ENCODE results near the gene GRIA4.

GRIA4 gene

GRCh38 chr11:105937738-105938137 lies 327.9 kb downstream of the GRIA4 start:
- CTCF ChIA-PET, result no interaction called here
- DNase-seq, result no peak
- Mint-ChIP-seq H3K27ac (no peak overlapping the region), H3K27me3 (no peaks in the 10 kb centered on the region), H3K9me3 (no peaks in the 10 kb centered on the region), H3K36me3 (no peaks in the 10 kb centered on the region), H3K4me3 (no peak overlapping the region), H3K4me1 (no peaks in the 10 kb centered on the region)

DNA sequence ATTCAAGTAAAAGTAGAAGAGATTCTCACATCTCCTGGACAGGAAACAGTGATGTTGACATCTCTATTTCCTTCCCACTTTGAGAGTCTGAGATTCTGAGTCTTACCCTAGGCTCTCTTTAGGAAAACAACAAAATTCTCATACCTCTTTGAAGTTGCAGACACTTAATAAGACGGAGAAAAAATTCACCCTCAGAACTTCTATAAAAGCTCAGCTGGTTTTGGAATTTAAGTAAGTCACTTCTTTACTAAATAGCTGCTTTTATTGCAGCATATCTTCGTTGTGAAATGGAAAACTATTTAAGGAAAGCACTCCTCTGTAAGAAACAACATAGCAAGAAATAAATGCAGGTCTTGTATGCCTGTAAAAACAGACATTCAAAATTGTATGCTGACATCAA lies 333.0 kb downstream of the GRIA4 start:
- H3K4me3 Mint-ChIP-seq, result no peak overlapping the region
- no peak overlapping the region for H3K27ac Mint-ChIP-seq
- no peaks in the 10 kb centered on the region for H3K4me1 Mint-ChIP-seq
- CTCF ChIA-PET, result no interaction called here
- no peaks in the 10 kb centered on the region for H3K27me3 Mint-ChIP-seq
- no peaks in the 10 kb centered on the region for H3K36me3 Mint-ChIP-seq
- DNase-seq, result no peak
- H3K9me3 Mint-ChIP-seq, result no peaks in the 10 kb centered on the region

DNA sequence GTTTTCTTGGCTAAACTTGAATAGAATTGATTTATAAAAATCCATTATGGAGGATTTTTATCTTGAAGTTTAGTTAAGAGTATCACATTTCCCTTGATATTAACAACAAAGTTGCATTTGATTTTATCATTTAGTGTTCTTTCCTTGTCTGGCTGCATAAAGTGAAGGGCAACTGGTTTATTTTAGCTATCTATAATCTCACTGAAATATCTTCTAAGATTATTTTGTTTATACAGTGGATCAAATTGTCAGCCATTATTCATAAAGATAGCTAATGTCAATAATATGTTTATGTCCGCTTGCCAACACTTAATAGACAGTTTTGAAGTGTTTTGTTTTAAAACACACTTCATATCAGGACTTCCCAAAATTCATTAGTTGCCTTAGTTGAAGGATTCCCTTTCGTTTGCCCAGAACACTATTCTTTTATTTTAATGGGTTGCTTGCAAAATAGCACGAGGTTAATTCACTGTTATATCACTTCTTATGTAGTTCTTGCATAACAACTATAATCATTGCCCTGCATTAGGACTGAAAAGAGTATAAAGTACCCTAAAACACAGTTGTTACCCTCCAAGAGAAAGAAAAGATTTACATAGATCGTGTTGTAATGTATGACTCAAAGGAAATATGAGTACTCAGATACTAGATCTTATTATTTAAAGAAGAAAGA lies 339.2 kb downstream of the GRIA4 start:
- no peak overlapping the region for H3K4me3 Mint-ChIP-seq
- CTCF ChIA-PET, result no interaction called here
- no peaks in the 10 kb centered on the region for H3K9me3 Mint-ChIP-seq
- no peaks in the 10 kb centered on the region for H3K27me3 Mint-ChIP-seq
- no peak for DNase-seq
- H3K27ac Mint-ChIP-seq, result no peak overlapping the region
- H3K36me3 Mint-ChIP-seq, result no peaks in the 10 kb centered on the region
- no peaks in the 10 kb centered on the region for H3K4me1 Mint-ChIP-seq

GRCh38 chr11:105953886-105954285 lies 344.0 kb downstream of the GRIA4 start:
- CTCF ChIA-PET, result no interaction called here
- H3K4me1 Mint-ChIP-seq, result no peaks in the 10 kb centered on the region

DNA sequence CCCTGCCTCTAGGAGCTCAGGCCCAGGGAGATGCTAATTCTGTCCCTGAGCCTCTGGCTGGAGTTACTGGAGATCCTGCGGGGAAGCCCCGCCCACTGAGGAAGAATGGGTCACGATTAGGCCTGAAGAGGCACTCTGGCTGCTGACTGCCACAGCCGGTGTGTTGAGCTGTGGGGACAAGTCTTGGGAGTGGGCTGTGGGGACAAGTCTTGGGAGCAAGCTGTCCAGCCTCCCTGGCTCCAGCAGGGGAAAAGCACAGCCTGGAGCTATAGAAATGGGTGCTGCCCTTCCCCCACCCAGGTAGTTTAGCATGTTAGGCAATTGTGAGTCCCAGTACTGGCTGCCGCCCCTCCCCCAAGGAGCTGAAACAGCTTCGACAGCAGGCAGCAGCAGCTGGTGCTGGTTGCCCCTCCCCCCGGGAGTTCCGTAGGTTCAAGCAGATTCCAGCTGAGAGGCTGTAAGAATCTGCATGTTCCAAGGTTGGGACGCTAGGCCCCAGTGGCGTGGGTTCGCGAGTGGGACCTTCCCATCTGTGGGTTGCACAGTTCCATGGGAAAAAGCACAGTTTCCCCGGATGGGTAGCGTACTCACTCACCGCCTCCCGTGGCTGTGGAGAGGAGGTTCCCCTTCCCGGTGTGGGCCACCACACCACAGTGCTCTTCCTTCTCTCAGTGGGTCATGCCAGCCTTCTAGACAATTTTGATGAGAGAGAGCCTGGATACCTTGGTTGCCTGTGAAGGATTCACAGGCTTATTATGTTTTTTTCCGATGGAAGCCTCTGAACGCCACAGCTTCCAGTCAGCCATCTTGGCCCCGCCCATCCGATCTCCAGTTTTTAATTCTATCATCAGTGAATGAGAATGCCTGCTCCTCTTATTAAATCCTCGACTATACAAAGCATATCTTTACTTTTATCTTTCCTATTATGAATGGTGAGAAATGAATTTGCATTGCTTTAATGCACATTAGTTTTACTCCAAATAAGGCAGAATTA lies 350.7 kb downstream of the GRIA4 start:
- no peak for DNase-seq
- Mint-ChIP-seq H3K27me3 (no peaks in the 10 kb centered on the region), H3K4me3 (no peak overlapping the region), H3K27ac (no peak overlapping the region), H3K36me3 (no peaks in the 10 kb centered on the region), H3K9me3 (peaks cover 2% of the 10 kb centered on the region), H3K4me1 (no peaks in the 10 kb centered on the region)
- CTCF ChIA-PET, result no interaction called here

More at GRCh38 chr11:105953886-105954285, 344.0 kb downstream of the GRIA4 start:
- Mint-ChIP-seq H3K9me3 (peaks cover 2% of the 10 kb centered on the region), H3K4me3 (no peak overlapping the region), H3K27me3 (no peaks in the 10 kb centered on the region), H3K36me3 (no peaks in the 10 kb centered on the region), H3K27ac (no peak overlapping the region)
- DNase-seq, result no peak

GRCh38 chr11:105968021-105968697 lies 358.3 kb downstream of the GRIA4 start:
- Mint-ChIP-seq H3K4me1 (no peaks in the 10 kb centered on the region), H3K9me3 (no peaks in the 10 kb centered on the region), H3K27ac (no peak overlapping the region), H3K27me3 (no peaks in the 10 kb centered on the region), H3K36me3 (no peaks in the 10 kb centered on the region), H3K4me3 (no peak overlapping the region)
- DNase-seq, result no peak
- CTCF ChIA-PET, result no interaction called here

GRCh38 chr11:105969756-105970155 lies 359.9 kb downstream of the GRIA4 start:
- CTCF ChIA-PET, result no interaction called here
- H3K4me1 Mint-ChIP-seq, result no peaks in the 10 kb centered on the region
- H3K27ac Mint-ChIP-seq, result no peak overlapping the region
- DNase-seq, result no peak
- H3K27me3 Mint-ChIP-seq, result no peaks in the 10 kb centered on the region
- H3K4me3 Mint-ChIP-seq, result no peak overlapping the region
- H3K36me3 Mint-ChIP-seq, result no peaks in the 10 kb centered on the region
- no peaks in the 10 kb centered on the region for H3K9me3 Mint-ChIP-seq

GRCh38 chr11:105975128-105975527 lies 365.3 kb downstream of the GRIA4 start:
- Mint-ChIP-seq H3K27me3 (no peaks in the 10 kb centered on the region), H3K36me3 (no peaks in the 10 kb centered on the region), H3K9me3 (no peaks in the 10 kb centered on the region), H3K4me1 (no peaks in the 10 kb centered on the region), H3K27ac (no peak overlapping the region), H3K4me3 (no peak overlapping the region)
- CTCF ChIA-PET, result no interaction called here
- no peak for DNase-seq

DNA sequence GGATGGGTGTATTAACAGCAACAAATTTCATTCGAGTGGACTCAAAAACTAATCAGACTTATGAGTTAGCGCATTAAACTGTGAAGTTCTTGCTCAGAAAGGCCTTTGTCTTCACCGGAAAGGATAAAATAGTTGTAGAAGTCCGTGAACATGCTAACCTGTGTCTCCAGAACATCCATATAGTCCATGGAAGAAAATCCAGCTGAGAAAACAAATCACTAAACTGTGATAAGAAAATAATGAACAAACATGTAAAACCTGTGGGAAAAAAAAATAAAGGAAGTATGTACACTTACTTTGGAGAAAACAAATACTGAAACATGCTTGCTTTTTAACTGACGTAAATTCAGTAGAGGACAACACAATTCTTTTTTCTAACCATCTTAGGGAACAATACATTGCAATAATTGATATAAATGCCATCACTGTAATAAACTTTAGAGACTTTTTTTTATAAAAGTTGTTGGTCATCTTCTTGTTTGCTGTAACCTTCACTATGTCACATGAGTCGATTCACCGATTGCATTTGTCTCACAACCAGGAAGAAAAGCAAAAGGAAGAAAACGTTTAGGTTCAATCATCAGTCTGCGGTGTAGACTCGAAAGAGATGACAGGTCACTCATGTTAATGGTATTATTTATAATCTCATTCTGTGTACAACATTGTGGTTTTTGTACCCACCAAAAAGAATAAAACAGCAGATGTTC lies 370.3 kb downstream of the GRIA4 start:
- Mint-ChIP-seq H3K36me3 (no peaks in the 10 kb centered on the region), H3K27me3 (no peaks in the 10 kb centered on the region), H3K4me3 (no peak overlapping the region), H3K27ac (no peak overlapping the region), H3K4me1 (no peaks in the 10 kb centered on the region), H3K9me3 (no peaks in the 10 kb centered on the region)
- CTCF ChIA-PET, result no interaction called here
- DNase-seq, result no peak

DNA sequence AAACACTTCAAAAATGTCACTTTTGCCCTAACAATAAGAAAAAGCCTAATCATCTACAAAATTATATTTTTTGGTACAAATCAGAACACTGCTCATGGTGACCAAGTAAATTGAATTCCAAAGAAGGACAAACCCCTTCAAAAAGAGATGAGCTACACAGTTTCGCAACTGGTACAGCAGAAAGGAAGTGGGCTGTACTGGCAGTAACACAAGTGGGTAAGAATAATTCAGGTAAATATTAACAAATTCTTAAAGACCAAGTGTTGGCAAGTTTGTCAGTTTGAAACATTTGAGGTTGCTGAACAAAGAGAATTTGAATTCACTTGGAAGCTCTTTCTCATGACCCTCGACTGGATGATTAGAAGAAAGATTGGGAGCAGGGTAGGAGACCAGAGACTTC lies 376.7 kb downstream of the GRIA4 start:
- H3K9me3 Mint-ChIP-seq, result no peaks in the 10 kb centered on the region
- CTCF ChIA-PET, result no interaction called here

DNA sequence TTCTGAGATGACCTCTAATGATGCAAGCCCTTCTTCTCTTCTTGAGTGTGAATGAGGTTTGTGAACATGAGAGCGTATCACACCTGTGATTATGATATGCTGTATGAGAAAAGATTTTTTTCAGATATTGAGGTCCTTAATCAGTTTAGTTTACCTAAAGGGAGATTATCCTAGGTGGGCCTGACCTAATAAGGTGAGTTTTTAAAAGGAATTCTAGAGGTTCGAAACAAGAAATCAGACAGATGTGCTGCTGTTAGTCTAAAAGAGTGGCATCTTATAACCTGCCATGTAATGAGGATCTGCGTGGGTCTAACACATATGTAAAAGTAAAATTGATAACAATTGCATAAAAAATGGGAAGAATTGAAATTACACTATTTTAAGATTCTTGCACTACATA lies 378.3 kb downstream of the GRIA4 start:
- Mint-ChIP-seq H3K36me3 (no peaks in the 10 kb centered on the region), H3K9me3 (no peaks in the 10 kb centered on the region), H3K4me3 (no peak overlapping the region), H3K27ac (no peak overlapping the region), H3K4me1 (no peaks in the 10 kb centered on the region), H3K27me3 (no peaks in the 10 kb centered on the region)
- CTCF ChIA-PET, result no interaction called here
- no peak for DNase-seq

More for the DNA sequence above, 376.7 kb downstream of the GRIA4 start:
- H3K27me3 Mint-ChIP-seq, result no peaks in the 10 kb centered on the region
- H3K27ac Mint-ChIP-seq, result no peak overlapping the region
- no peaks in the 10 kb centered on the region for H3K36me3 Mint-ChIP-seq
- DNase-seq, result no peak
- no peaks in the 10 kb centered on the region for H3K4me1 Mint-ChIP-seq
- H3K4me3 Mint-ChIP-seq, result no peak overlapping the region

GRCh38 chr11:105989124-105989523 lies 379.3 kb downstream of the GRIA4 start:
- Mint-ChIP-seq H3K9me3 (peaks cover 3% of the 10 kb centered on the region), H3K36me3 (peaks cover 3% of the 10 kb centered on the region), H3K27me3 (no peaks in the 10 kb centered on the region), H3K4me3 (no peak overlapping the region), H3K27ac (no peak overlapping the region), H3K4me1 (no peaks in the 10 kb centered on the region)
- DNase-seq, result no peak
- CTCF ChIA-PET, result no interaction called here

GRCh38 chr11:105991888-105992287 lies 382.0 kb downstream of the GRIA4 start:
- Mint-ChIP-seq H3K4me3 (no peak overlapping the region), H3K9me3 (peaks cover 3% of the 10 kb centered on the region), H3K27me3 (no peaks in the 10 kb centered on the region), H3K4me1 (no peaks in the 10 kb centered on the region), H3K27ac (no peak overlapping the region), H3K36me3 (peaks cover 16% of the 10 kb centered on the region)
- CTCF ChIA-PET, result no interaction called here
- DNase-seq, result no peak

DNA sequence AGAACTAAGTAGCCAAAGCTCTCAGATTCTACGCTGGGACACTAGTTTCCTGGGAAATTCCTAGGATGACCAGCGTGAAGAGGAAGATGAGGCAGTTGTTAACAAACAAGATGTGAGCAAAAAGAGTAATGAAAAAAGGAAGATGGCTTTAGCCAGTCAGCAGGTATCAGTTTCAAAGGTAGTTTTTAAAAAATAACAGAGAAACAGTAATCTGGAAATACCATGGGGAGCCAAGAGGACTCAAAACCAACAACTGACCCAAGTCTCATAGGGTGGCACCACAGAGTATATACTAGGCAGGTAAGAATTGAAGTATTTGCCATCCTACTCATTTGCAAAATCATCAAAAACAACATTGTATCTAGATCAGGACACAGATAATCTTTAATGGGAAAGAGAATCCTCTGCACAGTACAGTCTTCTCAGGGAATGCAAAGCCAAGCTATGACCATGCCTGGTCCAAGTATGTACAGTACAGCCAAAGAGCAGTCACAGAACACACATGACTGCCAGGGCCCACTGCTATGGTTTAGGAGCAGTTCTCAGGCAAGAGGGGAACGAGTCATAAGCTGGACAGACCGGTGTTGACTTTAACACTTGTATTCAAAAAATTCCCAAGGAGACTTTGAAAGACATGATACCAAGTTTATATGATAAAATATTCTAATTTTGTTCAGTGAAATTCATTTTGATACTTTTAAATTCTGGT lies 391.6 kb downstream of the GRIA4 start:
- no peaks in the 10 kb centered on the region for H3K27me3 Mint-ChIP-seq
- DNase-seq, result no peak
- H3K4me3 Mint-ChIP-seq, result no peak overlapping the region
- peaks cover 43% of the 10 kb centered on the region for H3K36me3 Mint-ChIP-seq
- no peak overlapping the region for H3K27ac Mint-ChIP-seq
- CTCF ChIA-PET, result no interaction called here
- H3K4me1 Mint-ChIP-seq, result no peaks in the 10 kb centered on the region
- peaks cover 8% of the 10 kb centered on the region for H3K9me3 Mint-ChIP-seq
